GM13977 (cell line): Measurements from ENCODE around the gene SELENBP1.
"Not testable (repeated sequence)": the region's sequence is repeated elsewhere in the genome, so short reads cannot be mapped to it uniquely, and the experiment has no call there.

Source experiments
- DNase-seq: peaks from one replicate; pipeline ENCODE4 v3.0.0; 2012; ENCODE audit warnings: low spot score
- in situ Hi-C: fragments of 300-500 bp; cut with MboI; formaldehyde crosslinking; loops from one replicate; pipeline ENCODE4 v1.12.0; 2022; ENCODE audit warnings: low sequenced_read_pairs, low pct_unique_long_range_greater_than_20kb, mixed read lengths, inconsistent platforms; ENCODE audit not compliant: unreplicated experiment
- TF ChIP-seq, protein P1 (sequence below): IDR thresholded peaks from 2 replicates; pipeline ENCODE4 v1.5.1; 2012; ENCODE audit warnings: mild to moderate bottlenecking, control low read depth; ENCODE audit not compliant: insufficient read depth; ENCODE audit errors: extremely low read depth, missing control alignments

Gene SELENBP1

DNA sequence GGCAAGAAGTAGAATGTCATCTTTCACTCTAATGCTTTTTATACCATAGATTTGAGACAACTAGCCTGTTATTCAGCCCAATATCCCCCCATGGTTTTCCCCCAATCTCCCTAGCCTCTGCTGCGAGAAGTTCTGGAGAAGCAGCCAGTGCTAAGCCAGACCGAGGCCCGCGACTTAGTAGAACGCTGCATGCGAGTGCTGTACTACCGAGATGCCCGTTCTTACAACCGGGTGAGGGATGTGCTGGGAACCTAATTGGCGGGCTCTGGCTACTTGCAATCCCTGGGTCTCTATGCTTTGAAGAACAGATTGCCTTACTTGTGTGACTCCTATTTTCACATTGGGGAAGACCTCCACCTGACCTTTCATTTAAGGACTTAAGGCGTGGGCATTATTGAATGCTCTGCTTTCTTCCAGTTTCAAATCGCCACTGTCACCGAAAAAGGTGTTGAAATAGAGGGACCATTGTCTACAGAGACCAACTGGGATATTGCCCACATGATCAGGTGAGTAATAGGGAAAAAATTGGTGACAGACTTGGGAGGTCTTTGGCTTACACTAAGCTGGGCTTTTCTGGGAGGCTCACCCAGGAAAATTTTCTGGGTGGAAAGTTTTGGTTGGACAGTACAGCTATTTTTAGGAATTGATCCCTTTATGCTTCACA, 28.8 kb upstream of the SELENBP1 start:
- in situ Hi-C loops = no loop called here
- TF ChIP-seq, protein P1, sequence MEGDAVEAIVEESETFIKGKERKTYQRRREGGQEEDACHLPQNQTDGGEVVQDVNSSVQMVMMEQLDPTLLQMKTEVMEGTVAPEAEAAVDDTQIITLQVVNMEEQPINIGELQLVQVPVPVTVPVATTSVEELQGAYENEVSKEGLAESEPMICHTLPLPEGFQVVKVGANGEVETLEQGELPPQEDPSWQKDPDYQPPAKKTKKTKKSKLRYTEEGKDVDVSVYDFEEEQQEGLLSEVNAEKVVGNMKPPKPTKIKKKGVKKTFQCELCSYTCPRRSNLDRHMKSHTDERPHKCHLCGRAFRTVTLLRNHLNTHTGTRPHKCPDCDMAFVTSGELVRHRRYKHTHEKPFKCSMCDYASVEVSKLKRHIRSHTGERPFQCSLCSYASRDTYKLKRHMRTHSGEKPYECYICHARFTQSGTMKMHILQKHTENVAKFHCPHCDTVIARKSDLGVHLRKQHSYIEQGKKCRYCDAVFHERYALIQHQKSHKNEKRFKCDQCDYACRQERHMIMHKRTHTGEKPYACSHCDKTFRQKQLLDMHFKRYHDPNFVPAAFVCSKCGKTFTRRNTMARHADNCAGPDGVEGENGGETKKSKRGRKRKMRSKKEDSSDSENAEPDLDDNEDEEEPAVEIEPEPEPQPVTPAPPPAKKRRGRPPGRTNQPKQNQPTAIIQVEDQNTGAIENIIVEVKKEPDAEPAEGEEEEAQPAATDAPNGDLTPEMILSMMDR = no peak
- no peak for DNase-seq

DNA sequence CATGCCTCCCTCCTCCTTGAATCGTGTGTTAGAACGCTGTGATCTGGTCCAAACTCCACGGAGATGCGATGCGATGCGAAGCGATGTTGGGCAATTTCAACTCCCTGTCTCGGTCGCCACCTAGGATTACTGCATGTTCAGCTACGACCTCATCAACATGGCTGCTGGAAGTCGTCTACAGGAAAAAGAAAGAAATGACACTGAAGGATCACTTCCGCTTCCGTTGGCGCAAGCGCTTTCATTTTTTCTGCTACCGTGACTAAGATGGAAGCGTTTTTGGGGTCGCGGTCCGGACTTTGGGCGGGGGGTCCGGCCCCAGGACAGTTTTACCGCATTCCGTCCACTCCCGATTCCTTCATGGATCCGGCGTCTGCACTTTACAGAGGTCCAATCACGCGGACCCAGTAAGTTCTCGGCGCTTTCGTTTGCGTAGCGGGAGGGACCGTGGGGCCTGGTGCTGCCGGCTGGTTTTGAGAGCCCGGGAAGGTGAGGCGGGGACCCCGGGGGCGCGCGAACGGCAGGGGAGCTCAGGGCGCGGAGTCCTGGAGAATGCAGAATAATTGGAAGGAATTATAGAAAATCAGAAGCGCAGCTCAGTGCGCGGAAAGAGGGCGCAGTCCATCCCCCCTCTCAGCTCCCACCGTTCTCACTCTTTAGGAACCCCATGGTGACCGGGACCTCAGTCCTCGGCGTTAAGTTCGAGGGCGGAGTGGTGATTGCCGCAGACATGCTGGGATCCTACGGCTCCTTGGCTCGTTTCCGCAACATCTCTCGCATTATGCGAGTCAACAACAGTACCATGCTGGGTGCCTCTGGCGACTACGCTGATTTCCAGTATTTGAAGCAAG, 27.0 kb upstream of the SELENBP1 start, which contains the start of gene PSMB4:
Gene PSMB4, plus strand, starts transcription at position 250 of the 848 bp plus-strand sequence. Its CDS starts 15 bp downstream, at position 265.
- TF ChIP-seq, protein P1 = peak; percentile 62
- DNase-seq = peak; percentile 91
- in situ Hi-C loops = no loop called here

- DNase-seq, in situ Hi-C loops: not testable (repeated sequence)
These were observed 23.8 kb upstream of the SELENBP1 start for GRCh38 chr1:151396265-151396664.

GRCh38 chr1:151393583-151393982, 21.1 kb upstream of the SELENBP1 start:
- in situ Hi-C loops = no loop called here
- TF ChIP-seq, protein P1 = no peak

GRCh38 chr1:151391079-151391563, 18.6 kb upstream of the SELENBP1 start:
- TF ChIP-seq, protein P1 = no peak
- in situ Hi-C loops = no loop called here
- DNase-seq = no peak

More at GRCh38 chr1:151393583-151393982, 21.1 kb upstream of the SELENBP1 start:
- no peak for DNase-seq

DNA sequence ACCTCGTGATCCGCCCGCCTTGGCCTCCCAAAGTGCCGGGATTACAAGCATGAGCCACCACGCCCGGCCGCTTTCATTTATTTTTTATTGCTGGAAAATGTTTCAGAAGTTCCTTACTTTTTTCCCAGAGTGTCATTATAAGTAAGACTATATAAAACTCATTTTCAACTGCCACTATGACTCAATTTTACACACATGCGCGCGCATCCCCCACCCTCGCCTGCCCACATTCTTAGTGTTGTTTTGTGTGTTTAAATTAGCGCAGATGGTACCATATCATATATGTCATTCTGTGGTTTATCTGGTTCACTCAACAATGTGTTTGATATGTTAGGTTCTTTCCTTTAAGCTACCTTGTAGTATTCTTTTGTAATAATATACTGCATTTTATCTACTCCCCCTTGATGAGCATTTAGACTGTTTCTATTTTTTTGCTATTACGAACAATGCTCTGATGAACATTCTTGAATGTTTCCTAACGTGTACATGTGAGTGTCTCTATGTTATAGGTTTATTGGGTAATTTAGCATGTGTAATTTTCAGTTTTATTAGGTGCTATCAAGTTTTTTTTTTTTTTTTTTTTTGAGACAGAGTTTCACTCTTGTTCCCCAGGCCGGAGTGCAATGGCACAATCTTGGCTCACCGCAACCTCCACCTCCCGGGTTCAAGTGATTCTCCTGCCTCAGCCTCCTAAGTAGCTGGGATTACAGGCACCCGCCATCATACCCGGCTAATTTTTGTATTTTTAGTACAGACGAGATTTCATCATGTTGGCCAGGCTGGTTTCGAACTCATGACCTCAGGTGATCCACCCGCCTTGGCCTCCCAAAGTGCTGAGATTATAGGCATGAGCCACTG, 17.9 kb upstream of the SELENBP1 start:
- in situ Hi-C loops, DNase-seq: not testable (repeated sequence)

- no peak for DNase-seq
- in situ Hi-C loops = no loop called here
- TF ChIP-seq, protein P1 = no peak
These were observed 13.5 kb upstream of the SELENBP1 start for GRCh38 chr1:151386002-151386401.
